ENCODE data around the gene CXADR.
A peak's percentile ranks its signal among the peaks of the same experiment; 100 is the strongest.
"Not testable (repeated sequence)": the region's sequence is repeated elsewhere in the genome, so short reads cannot be mapped to it uniquely, and the experiment has no call there.

The CXADR gene

GRCh38 chr21:17502985-17503384, 9.9 kb upstream of the CXADR start:
- not testable (repeated sequence) for DNase-seq (ENCODE audit: low read depth)

GRCh38 chr21:17506951-17507350, 5.9 kb upstream of the CXADR start:
- no peak for DNase-seq (ENCODE audit: low read depth)

- DNase-seq (ENCODE audit: low read depth), result no peak
Measured at GRCh38 chr21:17507591-17507990, 5.3 kb upstream of the CXADR start.

GRCh38 chr21:17513214-17514123, 626 bp downstream of the CXADR start:
- DNase-seq (ENCODE audit: low read depth), result peak; percentile 71

- DNase-seq (ENCODE audit: low read depth), result peak; percentile 50
Measured at GRCh38 chr21:17514124-17514845, 1.4 kb downstream of the CXADR start.

- not testable (repeated sequence) for DNase-seq (ENCODE audit: low read depth)
Measured at GRCh38 chr21:17517008-17517407, 4.2 kb downstream of the CXADR start.

- no peak for DNase-seq (ENCODE audit: low read depth)
Measured at GRCh38 chr21:17519208-17519738, 6.4 kb downstream of the CXADR start.

- DNase-seq (ENCODE audit: low read depth), result no peak
Measured at GRCh38 chr21:17519965-17520609, 7.2 kb downstream of the CXADR start.

- DNase-seq (ENCODE audit: low read depth), result no peak
Measured at GRCh38 chr21:17523007-17523451, 10.2 kb downstream of the CXADR start.

GRCh38 chr21:17523979-17524494, 11.2 kb downstream of the CXADR start:
- DNase-seq (ENCODE audit: low read depth), result not testable (repeated sequence)

GRCh38 chr21:17524635-17525034, 11.8 kb downstream of the CXADR start:
- DNase-seq (ENCODE audit: low read depth), result no peak

GRCh38 chr21:17526776-17527175, 13.9 kb downstream of the CXADR start:
- peak; percentile 51 for DNase-seq (ENCODE audit: low read depth)

- peak; percentile 98 for DNase-seq (ENCODE audit: low read depth)
Measured at GRCh38 chr21:17527240-17527639, 14.4 kb downstream of the CXADR start.

- DNase-seq (ENCODE audit: low read depth), result no peak
Measured at GRCh38 chr21:17527711-17528110, 14.9 kb downstream of the CXADR start.

GRCh38 chr21:17529648-17530047, 16.8 kb downstream of the CXADR start:
- no peak for DNase-seq (ENCODE audit: low read depth)

GRCh38 chr21:17532292-17532691, 19.4 kb downstream of the CXADR start:
- DNase-seq (ENCODE audit: low read depth), result peak; percentile 70

- DNase-seq (ENCODE audit: low read depth), result no peak
Measured at GRCh38 chr21:17536381-17536780, 23.5 kb downstream of the CXADR start.

- DNase-seq (ENCODE audit: low read depth), result peak; percentile 89
Measured at GRCh38 chr21:17537299-17537698, 24.5 kb downstream of the CXADR start.

GRCh38 chr21:17538576-17538975, 25.7 kb downstream of the CXADR start:
- DNase-seq (ENCODE audit: low read depth), result no peak

- DNase-seq (ENCODE audit: low read depth), result no peak
Measured at GRCh38 chr21:17539323-17539722, 26.5 kb downstream of the CXADR start.

- DNase-seq (ENCODE audit: low read depth), result no peak
Measured at GRCh38 chr21:17539743-17540341, 27.0 kb downstream of the CXADR start.

- peak; percentile 74 for DNase-seq (ENCODE audit: low read depth)
Measured at GRCh38 chr21:17540530-17540929, 27.7 kb downstream of the CXADR start.
